H9 (cell line): ENCODE data around the gene CACNA1D. TPM values are rescaled to one million over a fixed set of nuclear protein-coding genes. Genes with fewer than 3 reads are reported as not detected.

Experiments used
- DNase-seq: peaks from one replicate; pipeline ENCODE4 v3.0.0-alpha.2; 2017
- H2AFZ ChIP-seq: one replicate; pipeline ENCODE4 v1.6.1; 2013; ENCODE audit warnings: mild to moderate bottlenecking, low read length, control low read depth, moderate library complexity
- H2AK5ac ChIP-seq: 2 replicates; pipeline ENCODE4 v1.6.1; 2013; ENCODE audit warnings: low read length, control low read depth, mixed read lengths; ENCODE audit not compliant: insufficient read length
- H2BK120ac ChIP-seq: one replicate; pipeline ENCODE4 v1.6.1; 2013; ENCODE audit warnings: low read depth, mild to moderate bottlenecking, low read length, control low read depth, inconsistent platforms; ENCODE audit not compliant: poor library complexity, severe bottlenecking
- H2BK12ac ChIP-seq: 2 replicates; pipeline ENCODE4 v1.6.1; 2013; ENCODE audit warnings: low read length, control low read depth, mixed read lengths, low read depth; ENCODE audit not compliant: insufficient read length
- H2BK15ac ChIP-seq: 2 replicates; pipeline ENCODE4 v1.6.1; 2013; ENCODE audit warnings: low read depth, low read length, control low read depth
- H2BK20ac ChIP-seq: one replicate; pipeline ENCODE4 v1.6.1; 2013; ENCODE audit warnings: low read depth, mild to moderate bottlenecking, low read length, control low read depth, inconsistent platforms; ENCODE audit not compliant: poor library complexity, severe bottlenecking
- H2BK5ac ChIP-seq: 2 replicates; pipeline ENCODE4 v1.6.1; 2013; ENCODE audit warnings: low read length, control low read depth, mixed read lengths; ENCODE audit not compliant: insufficient read length
- H3K14ac ChIP-seq: 2 replicates; pipeline ENCODE4 v1.6.1; 2013; ENCODE audit warnings: low read length, control low read depth; ENCODE audit not compliant: insufficient read depth
- H3K18ac ChIP-seq: 2 replicates; pipeline ENCODE4 v1.6.1; 2013; ENCODE audit warnings: low read depth, mild to moderate bottlenecking, mixed read lengths, low read length, control low read depth; ENCODE audit not compliant: insufficient read length
- H3K23ac ChIP-seq: 2 replicates; pipeline ENCODE4 v1.6.1; 2013; ENCODE audit warnings: low read length, control low read depth, mixed read lengths, low read depth; ENCODE audit not compliant: insufficient read length
- H3K23me2 ChIP-seq: 2 replicates; pipeline ENCODE4 v1.6.1; 2013; ENCODE audit warnings: low read depth, mild to moderate bottlenecking, mixed read lengths, low read length, control low read depth; ENCODE audit not compliant: insufficient read length, poor library complexity, severe bottlenecking
- H3K27ac ChIP-seq: 2 replicates; pipeline ENCODE4 v1.5.1; 2013; ENCODE audit warnings: low read length, control low read depth, mixed read lengths, low read depth; ENCODE audit not compliant: insufficient read length
- H3K27me3 ChIP-seq: 2 replicates; pipeline ENCODE4 v1.6.1; 2013; ENCODE audit warnings: low read length, control low read depth, inconsistent platforms; ENCODE audit not compliant: insufficient read depth
- H3K4ac ChIP-seq: 2 replicates; pipeline ENCODE4 v1.6.1; 2013; ENCODE audit warnings: low read depth, mild to moderate bottlenecking, control low read depth, inconsistent platforms, low read length, moderate library complexity
- H3K4me1 ChIP-seq: 2 replicates; pipeline ENCODE4 v1.6.1; 2013; ENCODE audit warnings: low read length, control low read depth, inconsistent platforms; ENCODE audit not compliant: insufficient read depth
- H3K4me2 ChIP-seq: 2 replicates; pipeline ENCODE4 v1.6.1; 2013; ENCODE audit warnings: low read length, control low read depth, mixed read lengths; ENCODE audit not compliant: insufficient read length, insufficient read depth
- H3K56ac ChIP-seq: 2 replicates; pipeline ENCODE4 v1.6.1; 2013; ENCODE audit warnings: low read depth, mild to moderate bottlenecking, mixed read lengths, low read length, control low read depth; ENCODE audit not compliant: insufficient read length
- H3K79me1 ChIP-seq: 2 replicates; pipeline ENCODE4 v1.6.1; 2013; ENCODE audit warnings: low read depth, mild to moderate bottlenecking, moderate library complexity, low read length, control low read depth, inconsistent platforms; ENCODE audit not compliant: insufficient read depth, poor library complexity, severe bottlenecking
- H3K79me2 ChIP-seq: 2 replicates; pipeline ENCODE4 v1.6.1; 2013; ENCODE audit warnings: low read length, control low read depth, inconsistent platforms; ENCODE audit not compliant: insufficient read depth
- H3K9ac ChIP-seq: 2 replicates; pipeline ENCODE4 v1.6.1; 2013; ENCODE audit warnings: low read length, control low read depth, mixed read lengths; ENCODE audit not compliant: insufficient read length; ENCODE audit errors: extremely low read depth
- H3K9me3 ChIP-seq: one replicate; pipeline ENCODE4 v1.6.1; 2013; ENCODE audit warnings: low read depth, low read length, inconsistent platforms; ENCODE audit not compliant: control insufficient read depth
- H3T11ph ChIP-seq: one replicate; pipeline ENCODE4 v1.6.1; 2013; ENCODE audit warnings: mild to moderate bottlenecking, low read length, control low read depth, inconsistent platforms
- H4K20me1 ChIP-seq: one replicate; pipeline ENCODE4 v1.6.1; 2013; ENCODE audit not compliant: control insufficient read depth, insufficient read length, insufficient read depth
- H4K5ac ChIP-seq: 2 replicates; pipeline ENCODE4 v1.6.1; 2013; ENCODE audit warnings: low read depth, mild to moderate bottlenecking, mixed read lengths, low read length, control low read depth; ENCODE audit not compliant: insufficient read length
- H4K8ac ChIP-seq: replicated peaks from 2 replicates; pipeline ENCODE4 v1.6.1; 2013; ENCODE audit warnings: low read length, control low read depth, mixed read lengths, low read depth; ENCODE audit not compliant: insufficient read length
- H4K91ac ChIP-seq: 2 replicates; pipeline ENCODE4 v1.6.1; 2013; ENCODE audit warnings: low read depth, mild to moderate bottlenecking, moderate library complexity, mixed read lengths, low read length, control low read depth; ENCODE audit not compliant: insufficient read length
- H3K27ac Mint-ChIP-seq, 3 experiments: 2 replicates in 2 of 3; 3 replicates in 1 of 3; pipeline ENCODE4 v1.8.0; 2020 to 2021; ENCODE audit warnings: mixed read lengths in 3 of 3, mild to moderate bottlenecking in 1 of 3, moderate library complexity in 1 of 3
- H3K27me3 Mint-ChIP-seq: 2 replicates; pipeline ENCODE4 v1.8.0; 2021; ENCODE audit warnings: low read depth, mild to moderate bottlenecking, moderate library complexity, mixed read lengths
- H3K36me3 Mint-ChIP-seq, 3 experiments: 2 replicates in 2 of 3; 3 replicates in 1 of 3; pipeline ENCODE4 v1.8.0; 2020 to 2021; ENCODE audit warnings: low read depth in 3 of 3, mixed read lengths in 3 of 3; ENCODE audit not compliant: insufficient read depth in 1 of 3
- H3K4me1 Mint-ChIP-seq, 2 experiments: 2 replicates each; pipeline ENCODE4 v1.8.0; 2020; ENCODE audit warnings: mixed read lengths in 2 of 2
- H3K4me3 Mint-ChIP-seq, 2 experiments: 2 replicates in 1 of 2; 3 replicates in 1 of 2; pipeline ENCODE4 v1.8.0; 2020 to 2021; ENCODE audit warnings: mild to moderate bottlenecking in 2 of 2, mixed read lengths in 2 of 2, moderate library complexity in 1 of 2
- H3K9me3 Mint-ChIP-seq, 2 experiments: 2 replicates in 1 of 2; 3 replicates in 1 of 2; pipeline ENCODE4 v1.8.0; 2020; ENCODE audit warnings: mild to moderate bottlenecking in 2 of 2, mixed read lengths in 2 of 2, moderate library complexity in 1 of 2
- CTCF ChIP-seq: fragments of 200-600 bp; sonication (generic); conservative IDR thresholded peaks from 3 replicates; pipeline ENCODE4 v1.8.0; 2021; ENCODE audit warnings: antibody characterized with exemption, mild to moderate bottlenecking
- WGBS: extraction: QIAGEN DNeasy Blood & Tissue Kit; methylation state at CpG from one replicate; pipeline ENCODE4 v1.1.7; 2013; ENCODE audit warnings: missing lambda C conversion rate, low lambda C conversion rate, mixed read lengths; ENCODE audit not compliant: insufficient read length; ENCODE audit errors: extremely low coverage; 5-methylcytosine and 5-hydroxymethylcytosine counted together
- total RNA-seq: library from RNA; stranded (reverse); gene quantifications from 2 replicates; pipeline ENCODE4 v1.2.1, GENCODE V29; 2021

Gene CACNA1D
- total RNA-seq, 1 experiment from 2014 or later, result 3.5 TPM

- Histone ChIP-seq H2BK20ac (no peak overlapping the region), H4K8ac (no peak overlapping the region), H3K27me3 (no peaks in the 10 kb centered on the region), H2AFZ (no peak overlapping the region), H3K4me1 (peaks cover 2% of the 10 kb centered on the region; the same call in 1 of the 2 replicates), H2BK12ac (no peak overlapping the region), H3K23me2 (no peaks in the 10 kb centered on the region), H4K5ac (no peak overlapping the region), H3K9me3 (no peaks in the 10 kb centered on the region), H2BK15ac (no peak overlapping the region), H3K4ac (no peak overlapping the region), H2BK120ac (no peak overlapping the region), H3K18ac (no peak overlapping the region), H3K4me2 (no peak overlapping the region), H3K9ac (no peak overlapping the region), H3T11ph (no peak overlapping the region), H3K79me2 (no peaks in the 10 kb centered on the region), H3K23ac (no peak overlapping the region), H3K56ac (no peak overlapping the region), H4K20me1 (no peaks in the 10 kb centered on the region), H4K91ac (no peak overlapping the region), H3K27ac (no peak overlapping the region), H2BK5ac (no peak overlapping the region), H3K14ac (no peak overlapping the region), H2AK5ac (no peak overlapping the region), H3K79me1 (no peaks in the 10 kb centered on the region)
- H3K27ac Mint-ChIP-seq, result no peak overlapping the region
- H3K4me1 Mint-ChIP-seq, result peaks cover 19 to 28% of the 10 kb centered on the region in 2 experiments
- no peaks in the 10 kb centered on the region; the same call in 1 of the 2 replicates for H3K27me3 Mint-ChIP-seq
- no peak for TF ChIP-seq CTCF
- no CpG with 5 or more reads among the region's 3 CpGs for WGBS
- no peaks in the 10 kb centered on the region for H3K9me3 Mint-ChIP-seq
- no peak for DNase-seq
- H3K4me3 Mint-ChIP-seq, result no peak overlapping the region
- no peaks in the 10 kb centered on the region for H3K36me3 Mint-ChIP-seq
Observed at GRCh38 chr3:53577506-53577905, 83.1 kb downstream of the CACNA1D start.
